ENCODE measurements around the gene CXCL10.

The CXCL10 gene

DNA sequence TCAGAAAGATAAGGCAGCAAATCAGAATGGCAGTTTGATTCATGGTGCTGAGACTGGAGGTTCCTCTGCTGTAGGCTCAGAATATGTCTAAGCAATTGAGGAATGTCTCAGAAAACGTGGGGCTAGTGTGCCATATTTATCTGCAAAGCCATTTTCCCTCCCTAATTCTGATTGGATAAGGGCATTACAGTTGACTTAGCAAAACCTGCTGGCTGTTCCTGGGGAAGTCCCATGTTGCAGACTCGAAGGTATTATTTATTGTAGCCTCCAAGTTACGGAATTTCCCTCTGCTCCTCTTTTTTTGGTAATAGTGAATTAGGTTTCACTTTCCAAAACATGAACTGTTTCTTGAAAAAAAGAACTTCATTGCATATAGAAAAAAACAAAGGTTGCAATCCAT, at the start of gene CXCL10:
CXCL10 (minus strand) TSS at position 109 of the 400 bp plus-strand sequence; CDS start at position 43, 66 bp downstream.
- H3K4me3 ChIP-seq (ENCODE audit: low read depth in 1 of 2, low read length in 1 of 2), result no peak within 1 kb of the TSS
- no peak for TF ChIP-seq CTCF (IDR thresholded peaks at IDR 0.05)
- H3K4me1 ChIP-seq (ENCODE audit: control insufficient read depth in 1 of 2, insufficient read depth in 1 of 2, low read depth in 1 of 2, low read length in 1 of 2), result peaks cover 2 to 3% of the 10 kb centered on the region in 2 experiments
- no peaks in the 10 kb centered on the region for H3K36me3 ChIP-seq
- H3K27me3 ChIP-seq, result no peaks in the 10 kb centered on the region
- no peak within 1 kb of the TSS for H3K27ac ChIP-seq
- H3K9me3 ChIP-seq, result no peaks in the 10 kb centered on the region

DNA sequence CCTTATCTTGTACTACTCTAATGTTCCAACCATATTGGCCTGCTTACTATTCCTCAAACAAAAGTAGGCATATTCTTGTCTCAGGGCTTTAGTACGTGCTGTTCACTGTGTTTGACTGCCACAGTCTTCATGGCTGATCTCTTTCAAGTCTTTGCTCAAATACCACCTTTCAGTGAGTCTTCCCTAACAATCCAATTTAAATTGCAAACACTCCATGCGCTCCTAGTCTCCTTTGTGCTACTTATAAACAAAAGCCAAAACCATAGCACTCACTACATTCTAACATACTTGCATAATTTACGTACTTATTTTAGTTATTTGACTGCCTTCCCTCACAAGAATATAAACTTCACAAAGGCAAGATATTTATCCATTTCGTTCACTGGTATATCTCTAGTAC, 49.5 kb upstream of the CXCL10 start:
- no peaks in the 10 kb centered on the region for H3K27me3 ChIP-seq
- H3K36me3 ChIP-seq, result no peaks in the 10 kb centered on the region
- no peak overlapping the region for H3K4me3 ChIP-seq (ENCODE audit: low read depth in 1 of 2, low read length in 1 of 2)
- H3K27ac ChIP-seq, result no peak overlapping the region
- no peaks in the 10 kb centered on the region for H3K4me1 ChIP-seq (ENCODE audit: control insufficient read depth in 1 of 2, insufficient read depth in 1 of 2, low read depth in 1 of 2, low read length in 1 of 2)
- H3K9me3 ChIP-seq, result no peaks in the 10 kb centered on the region
- no peak for TF ChIP-seq CTCF (IDR thresholded peaks at IDR 0.05)

DNA sequence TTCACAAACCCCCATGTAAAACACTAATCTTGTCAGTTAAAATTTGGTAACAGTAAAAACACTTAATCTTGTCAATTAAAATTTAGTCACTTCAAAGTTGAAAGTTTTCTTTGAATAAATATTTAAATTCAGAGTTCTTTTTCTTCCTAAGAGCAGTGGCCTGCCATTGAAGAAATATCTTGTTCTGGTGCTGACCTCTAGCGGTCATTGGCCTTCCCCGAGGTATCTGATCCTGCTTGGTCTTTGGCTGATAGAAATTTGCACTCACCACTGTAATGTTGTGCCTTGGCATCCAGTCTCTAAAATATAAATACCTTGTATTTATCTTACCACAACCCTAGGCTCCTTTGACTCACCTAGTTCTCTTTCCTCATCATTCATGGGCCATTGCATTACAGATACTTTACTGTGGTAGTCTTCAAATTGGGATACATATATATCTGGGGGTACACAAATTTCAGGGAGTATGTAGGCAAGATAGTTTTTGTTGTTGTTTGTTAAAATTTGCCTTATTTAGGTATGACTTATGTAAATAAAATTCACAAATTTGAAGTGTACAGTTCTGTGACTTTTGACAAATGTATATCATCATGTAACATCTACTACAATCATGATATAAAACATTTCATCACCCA, 44.5 kb upstream of the CXCL10 start:
- Histone ChIP-seq H3K9me3 (no peaks in the 10 kb centered on the region), H3K27me3 (no peaks in the 10 kb centered on the region), H3K4me3 (ENCODE audit: low read depth in 1 of 2, low read length in 1 of 2) (no peak overlapping the region), H3K27ac (no peak overlapping the region), H3K36me3 (no peaks in the 10 kb centered on the region), H3K4me1 (ENCODE audit: control insufficient read depth in 1 of 2, insufficient read depth in 1 of 2, low read depth in 1 of 2, low read length in 1 of 2) (no peaks in the 10 kb centered on the region)
- TF ChIP-seq CTCF (IDR thresholded peaks at IDR 0.05), result no peak

GRCh38 chr4:76066546-76066945, 43.2 kb upstream of the CXCL10 start:
- H3K4me1 ChIP-seq (ENCODE audit: control insufficient read depth in 1 of 2, insufficient read depth in 1 of 2, low read depth in 1 of 2, low read length in 1 of 2), result no peaks in the 10 kb centered on the region
- H3K27ac ChIP-seq, result no peak overlapping the region
- H3K36me3 ChIP-seq, result no peaks in the 10 kb centered on the region
- no peak for TF ChIP-seq CTCF (IDR thresholded peaks at IDR 0.05)
- no peaks in the 10 kb centered on the region for H3K27me3 ChIP-seq
- H3K4me3 ChIP-seq (ENCODE audit: low read depth in 1 of 2, low read length in 1 of 2), result no peak overlapping the region
- H3K9me3 ChIP-seq, result no peaks in the 10 kb centered on the region

DNA sequence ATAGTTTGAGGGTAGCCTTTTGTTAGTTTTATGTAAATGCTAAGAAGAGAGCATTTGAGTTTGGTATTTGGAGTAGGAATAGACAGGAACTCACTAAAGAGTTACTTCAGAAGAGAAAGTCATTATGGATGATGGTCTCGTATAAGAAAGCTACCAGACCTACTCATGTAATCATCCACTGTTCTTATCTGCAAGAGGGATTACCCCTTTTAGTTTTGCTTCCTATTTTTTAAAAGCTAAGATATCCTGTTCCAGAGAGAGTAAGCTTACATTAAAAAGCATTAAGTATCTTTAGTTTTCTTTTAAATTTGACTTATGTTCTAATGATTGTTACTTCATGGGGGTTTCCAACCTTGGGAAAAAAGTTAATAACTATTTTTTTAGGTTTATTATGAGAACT, 38.7 kb upstream of the CXCL10 start:
- H3K4me3 ChIP-seq (ENCODE audit: low read depth in 1 of 2, low read length in 1 of 2), result no peak overlapping the region
- no peaks in the 10 kb centered on the region for H3K36me3 ChIP-seq
- no peak for TF ChIP-seq CTCF (IDR thresholded peaks at IDR 0.05)
- H3K4me1 ChIP-seq (ENCODE audit: control insufficient read depth in 1 of 2, insufficient read depth in 1 of 2, low read depth in 1 of 2, low read length in 1 of 2), result no peaks in the 10 kb centered on the region
- H3K27ac ChIP-seq, result no peak overlapping the region
- peaks cover 30% of the 10 kb centered on the region for H3K27me3 ChIP-seq
- no peaks in the 10 kb centered on the region for H3K9me3 ChIP-seq

Data from neutrophil (primary cell).